ENCODE data around the gene FTO.

The FTO gene

GRCh38 chr16:53995378-53995777, 291.4 kb downstream of the FTO start:
- no peak for TF ChIP-seq CTCF (IDR thresholded peaks at IDR 0.05; ENCODE audit: low read depth, low read length, missing control alignments)
- H3K4me3 ChIP-seq (ENCODE audit: low read depth, low read length) = no peak overlapping the region
- DNase-seq (ENCODE audit: low read depth) = no peak

GRCh38 chr16:53996961-53997360, 293.0 kb downstream of the FTO start:
- no peak for DNase-seq (ENCODE audit: low read depth)
- no peak for TF ChIP-seq CTCF (IDR thresholded peaks at IDR 0.05; ENCODE audit: low read depth, low read length, missing control alignments)
- no peak overlapping the region for H3K4me3 ChIP-seq (ENCODE audit: low read depth, low read length)

GRCh38 chr16:53998024-53998810, 294.3 kb downstream of the FTO start:
- no peak for DNase-seq (ENCODE audit: low read depth)
- H3K4me3 ChIP-seq (ENCODE audit: low read depth, low read length) = no peak overlapping the region
- TF ChIP-seq CTCF (IDR thresholded peaks at IDR 0.05; ENCODE audit: low read depth, low read length, missing control alignments) = no peak

- no peak overlapping the region for H3K4me3 ChIP-seq (ENCODE audit: low read depth, low read length)
- DNase-seq (ENCODE audit: low read depth) = no peak
- no peak for TF ChIP-seq CTCF (IDR thresholded peaks at IDR 0.05; ENCODE audit: low read depth, low read length, missing control alignments)
These were observed 295.1 kb downstream of the FTO start for GRCh38 chr16:53998966-53999522.

GRCh38 chr16:53999841-54000240, 295.9 kb downstream of the FTO start:
- H3K4me3 ChIP-seq (ENCODE audit: low read depth, low read length) = no peak overlapping the region
- DNase-seq (ENCODE audit: low read depth) = no peak
- TF ChIP-seq CTCF (IDR thresholded peaks at IDR 0.05; ENCODE audit: low read depth, low read length, missing control alignments) = no peak

GRCh38 chr16:54000361-54000760, 296.4 kb downstream of the FTO start:
- no peak overlapping the region for H3K4me3 ChIP-seq (ENCODE audit: low read depth, low read length)
- TF ChIP-seq CTCF (IDR thresholded peaks at IDR 0.05; ENCODE audit: low read depth, low read length, missing control alignments) = no peak
- no peak for DNase-seq (ENCODE audit: low read depth)

- no peak overlapping the region for H3K4me3 ChIP-seq (ENCODE audit: low read depth, low read length)
- TF ChIP-seq CTCF (IDR thresholded peaks at IDR 0.05; ENCODE audit: low read depth, low read length, missing control alignments) = no peak
- no peak for DNase-seq (ENCODE audit: low read depth)
These were observed 302.7 kb downstream of the FTO start for GRCh38 chr16:54006693-54007092.
